ENCODE measurements around the gene GPR150.

Gene GPR150

DNA sequence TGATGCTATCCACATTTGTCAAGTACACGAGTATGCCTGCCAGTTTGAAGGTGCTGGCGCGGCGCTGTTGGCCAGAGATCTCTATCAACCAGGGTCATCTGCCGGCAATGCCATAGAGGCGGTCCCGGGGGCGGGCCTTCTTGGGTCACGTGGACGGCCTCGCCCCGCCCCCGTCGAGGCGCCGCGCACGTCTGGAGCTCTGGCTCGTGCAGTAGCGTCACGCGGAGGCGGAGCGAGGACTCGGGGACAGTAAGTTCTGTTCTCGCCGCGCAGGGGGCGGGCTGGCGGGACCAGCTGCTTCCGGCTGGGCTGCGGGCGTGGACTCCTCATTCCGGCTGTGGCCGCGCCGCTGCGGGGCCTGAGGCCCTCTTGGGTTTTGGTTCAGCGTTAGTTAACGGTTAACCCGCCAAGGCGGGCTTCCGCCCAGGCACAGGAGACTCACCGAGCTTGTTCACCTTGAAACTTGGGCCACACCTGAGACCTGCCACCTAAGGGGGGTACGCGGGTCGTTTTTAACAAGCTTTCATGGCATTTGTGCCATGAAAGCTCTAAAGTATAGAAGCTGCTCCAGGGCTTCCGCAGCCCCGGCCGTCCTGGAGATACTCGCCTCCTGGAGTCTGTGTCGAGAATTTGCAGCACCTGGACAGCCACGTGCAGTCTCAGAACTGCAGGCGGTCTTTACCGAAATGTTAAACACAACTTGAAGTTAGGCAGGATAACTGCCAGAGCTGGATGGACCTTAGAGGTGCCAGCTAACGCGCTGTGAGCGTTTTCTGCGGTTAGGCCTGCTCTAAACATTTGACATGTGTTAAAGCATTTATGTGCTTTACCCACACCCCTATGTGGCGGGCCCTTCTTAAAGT, 26.9 kb downstream of the GPR150 start, which contains the start of gene RFESD:
RFESD (plus strand) TSS at position 209 of the 863 bp plus-strand sequence. CDS start 5,495 bp downstream, outside the sequence.
- peak within 1 kb of the TSS; percentile 76 for H3K27ac Mint-ChIP-seq (ENCODE audit: low read depth)
- peaks cover 7% of the 10 kb centered on the region for H3K4me1 Mint-ChIP-seq
- peak within 1 kb of the TSS; percentile 80 for H3K4me3 Mint-ChIP-seq
- DNase-seq (ENCODE audit: low spot score in 2 of 2) (peak; percentile 85 to 88), ATAC-seq (replicated peaks; ENCODE audit: extremely low read depth, poor library complexity, severe bottlenecking) (peak; percentile 92)
- H3K36me3 Mint-ChIP-seq (ENCODE audit: insufficient read depth), result peaks cover 4% of the 10 kb centered on the region
- H3K9me3 Mint-ChIP-seq, result no peaks in the 10 kb centered on the region
- no peaks in the 10 kb centered on the region for H3K27me3 Mint-ChIP-seq

- ATAC-seq (replicated peaks; ENCODE audit: extremely low read depth, poor library complexity, severe bottlenecking) (no peak), DNase-seq (ENCODE audit: low spot score in 2 of 2) (no peak)
- H3K9me3 Mint-ChIP-seq, result no peaks in the 10 kb centered on the region
- H3K27me3 Mint-ChIP-seq, result no peaks in the 10 kb centered on the region
- H3K4me3 Mint-ChIP-seq, result peak overlapping the region; percentile 9
- H3K27ac Mint-ChIP-seq (ENCODE audit: low read depth), result no peak overlapping the region
- H3K4me1 Mint-ChIP-seq, result peaks cover 7% of the 10 kb centered on the region
- H3K36me3 Mint-ChIP-seq (ENCODE audit: insufficient read depth), result peaks cover 4% of the 10 kb centered on the region
Observed at GRCh38 chr5:95647886-95648860, 28.3 kb downstream of the GPR150 start.

DNA sequence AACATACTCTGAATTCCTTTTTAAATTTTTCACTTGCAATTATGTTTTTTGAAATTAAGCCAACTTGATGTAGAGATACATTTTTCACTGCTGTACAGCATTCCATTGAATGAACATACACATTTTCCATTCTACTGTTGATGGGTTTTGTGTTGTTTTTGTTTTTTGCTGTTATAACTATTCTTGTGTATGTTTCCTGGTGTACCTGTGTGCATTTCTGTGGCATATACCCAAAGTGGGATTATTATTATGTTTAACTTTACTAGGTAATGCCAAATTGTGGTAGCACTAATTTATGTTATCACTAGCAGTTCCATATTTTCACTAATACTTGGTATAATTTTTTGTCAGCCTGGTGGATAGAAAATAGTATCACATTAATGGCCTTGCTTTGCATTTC, 29.4 kb downstream of the GPR150 start:
- Mint-ChIP-seq H3K4me3 (no peak overlapping the region), H3K36me3 (ENCODE audit: insufficient read depth) (peaks cover 4% of the 10 kb centered on the region), H3K27ac (ENCODE audit: low read depth) (no peak overlapping the region), H3K9me3 (no peaks in the 10 kb centered on the region), H3K4me1 (peaks cover 3% of the 10 kb centered on the region), H3K27me3 (no peaks in the 10 kb centered on the region)
- DNase-seq (ENCODE audit: low spot score in 2 of 2) (no peak), ATAC-seq (replicated peaks; ENCODE audit: extremely low read depth, poor library complexity, severe bottlenecking) (no peak)

DNA sequence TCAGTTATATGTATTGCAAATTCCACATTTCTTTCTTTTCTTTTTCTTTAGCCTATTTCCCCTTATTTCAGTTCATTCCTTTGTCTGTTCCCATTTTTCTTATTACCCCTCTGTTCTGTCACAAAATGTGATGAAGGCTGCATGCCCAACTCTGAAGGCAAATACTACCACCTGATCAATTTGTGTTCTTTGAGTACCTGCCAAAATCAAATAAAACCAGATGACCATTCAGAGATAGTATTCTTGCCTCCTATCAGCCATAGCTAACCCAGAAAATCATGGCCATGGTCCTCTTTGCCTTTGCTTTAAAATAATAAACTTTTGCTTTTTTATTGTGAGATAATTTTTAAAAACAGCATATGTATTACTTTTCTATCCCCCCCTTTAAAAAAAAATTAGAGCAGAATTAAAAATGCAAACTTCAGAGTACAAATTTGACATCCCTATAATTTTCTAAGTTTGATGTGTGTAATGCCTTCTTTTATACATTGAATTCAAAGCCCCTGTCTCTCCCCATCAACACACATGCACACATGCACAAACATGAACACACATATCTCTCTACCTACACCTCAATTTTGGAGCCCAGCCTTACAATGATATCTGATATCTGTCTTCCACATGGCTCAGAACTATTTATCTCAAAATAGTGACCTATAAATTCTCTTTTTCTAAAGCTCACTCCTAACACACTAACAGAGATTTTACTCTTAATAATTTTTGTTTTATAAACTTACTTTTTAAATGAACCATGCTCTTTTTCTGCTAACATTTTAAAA, 30.1 kb downstream of the GPR150 start:
- H3K4me3 Mint-ChIP-seq, result no peak overlapping the region
- H3K9me3 Mint-ChIP-seq, result no peaks in the 10 kb centered on the region
- no peaks in the 10 kb centered on the region for H3K27me3 Mint-ChIP-seq
- no peak overlapping the region for H3K27ac Mint-ChIP-seq (ENCODE audit: low read depth)
- H3K4me1 Mint-ChIP-seq, result no peaks in the 10 kb centered on the region
- DNase-seq (ENCODE audit: low spot score in 2 of 2), result no peak
- ATAC-seq (replicated peaks; ENCODE audit: extremely low read depth, poor library complexity, severe bottlenecking), result no peak
- peaks cover 4% of the 10 kb centered on the region for H3K36me3 Mint-ChIP-seq (ENCODE audit: insufficient read depth)

DNA sequence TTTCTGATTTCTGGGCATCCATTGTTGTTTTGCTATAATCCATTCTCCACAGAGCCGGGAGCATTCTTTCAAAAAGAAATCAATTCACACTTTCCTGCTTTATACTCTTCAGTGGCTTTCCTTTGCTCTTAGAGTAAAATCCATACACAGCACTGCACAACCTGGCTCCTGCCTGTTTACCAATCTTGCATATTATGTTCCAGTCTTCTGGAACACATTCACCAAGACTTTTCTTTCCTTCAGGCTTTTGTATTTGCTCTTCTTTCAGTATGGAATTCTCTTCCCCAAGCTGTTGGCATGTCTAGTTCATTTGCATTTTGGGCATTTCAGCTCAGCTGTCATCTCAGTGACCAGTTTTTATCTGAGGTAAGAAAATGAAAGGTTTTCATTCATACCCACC, 33.0 kb downstream of the GPR150 start:
- Mint-ChIP-seq H3K4me1 (no peaks in the 10 kb centered on the region), H3K27me3 (no peaks in the 10 kb centered on the region), H3K9me3 (no peaks in the 10 kb centered on the region), H3K36me3 (ENCODE audit: insufficient read depth) (peaks cover 3% of the 10 kb centered on the region), H3K27ac (ENCODE audit: low read depth) (no peak overlapping the region), H3K4me3 (no peak overlapping the region)
- ATAC-seq (replicated peaks; ENCODE audit: extremely low read depth, poor library complexity, severe bottlenecking) (no peak), DNase-seq (ENCODE audit: low spot score in 2 of 2) (no peak)

GRCh38 chr5:95654196-95654595, 34.3 kb downstream of the GPR150 start:
- Mint-ChIP-seq H3K27me3 (no peaks in the 10 kb centered on the region), H3K4me1 (no peaks in the 10 kb centered on the region), H3K4me3 (no peak overlapping the region), H3K9me3 (no peaks in the 10 kb centered on the region), H3K27ac (ENCODE audit: low read depth) (no peak overlapping the region), H3K36me3 (ENCODE audit: insufficient read depth) (peaks cover 3% of the 10 kb centered on the region)
- ATAC-seq (replicated peaks; ENCODE audit: extremely low read depth, poor library complexity, severe bottlenecking) (no peak), DNase-seq (ENCODE audit: low spot score in 2 of 2) (no peak)

DNA sequence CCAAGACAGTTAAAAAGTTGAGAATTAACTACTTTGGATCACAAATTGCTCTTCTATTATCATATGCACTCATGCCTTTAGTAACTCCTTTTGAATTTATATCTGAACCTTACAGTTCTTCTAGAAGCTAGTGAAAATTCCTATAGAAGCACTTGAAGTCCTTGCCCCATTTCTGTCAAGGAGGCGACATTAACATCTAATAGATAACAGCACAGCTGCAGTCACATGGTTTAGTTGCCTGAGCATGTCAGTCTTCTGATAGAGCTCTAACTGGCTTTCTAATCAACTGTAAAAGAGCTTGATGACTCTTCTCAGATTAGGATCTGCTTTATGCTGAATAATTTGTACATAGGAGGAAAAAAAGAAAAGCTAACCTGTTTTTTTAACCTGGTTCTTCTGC, 35.7 kb downstream of the GPR150 start:
- no peak overlapping the region for H3K4me3 Mint-ChIP-seq
- no peaks in the 10 kb centered on the region for H3K4me1 Mint-ChIP-seq
- no peak for ATAC-seq (replicated peaks; ENCODE audit: extremely low read depth, poor library complexity, severe bottlenecking)
- H3K36me3 Mint-ChIP-seq (ENCODE audit: insufficient read depth), result peaks cover 3% of the 10 kb centered on the region
- DNase-seq (ENCODE audit: low spot score in 2 of 2), result no peak
- H3K9me3 Mint-ChIP-seq, result no peaks in the 10 kb centered on the region
- no peak overlapping the region for H3K27ac Mint-ChIP-seq (ENCODE audit: low read depth)
- no peaks in the 10 kb centered on the region for H3K27me3 Mint-ChIP-seq

DNA sequence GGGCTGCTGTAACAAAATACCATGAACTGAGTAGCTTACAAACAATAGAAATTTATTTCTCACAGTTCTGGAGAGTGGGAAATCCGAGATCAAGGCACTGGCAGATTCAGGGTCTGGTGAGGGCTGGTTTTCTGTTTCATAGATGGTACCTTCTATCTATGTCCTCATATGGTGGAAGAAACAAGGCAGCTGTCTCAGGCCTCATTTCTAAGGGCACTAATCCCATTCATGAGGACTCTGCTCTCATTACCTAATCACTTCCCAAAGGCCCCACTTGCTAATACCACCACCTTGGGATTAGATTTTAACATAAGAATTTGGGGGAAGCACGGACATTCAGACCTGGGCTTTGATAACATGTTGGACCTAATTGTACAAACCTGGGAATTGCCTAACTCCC, 40.2 kb downstream of the GPR150 start:
- H3K36me3 Mint-ChIP-seq (ENCODE audit: insufficient read depth), result peaks cover 2% of the 10 kb centered on the region
- no peaks in the 10 kb centered on the region for H3K27me3 Mint-ChIP-seq
- no peaks in the 10 kb centered on the region for H3K4me1 Mint-ChIP-seq
- DNase-seq (ENCODE audit: low spot score in 2 of 2), result no peak
- H3K4me3 Mint-ChIP-seq, result no peak overlapping the region
- H3K9me3 Mint-ChIP-seq, result no peaks in the 10 kb centered on the region
- ATAC-seq (replicated peaks; ENCODE audit: extremely low read depth, poor library complexity, severe bottlenecking), result no peak
- H3K27ac Mint-ChIP-seq (ENCODE audit: low read depth), result no peak overlapping the region

- no peaks in the 10 kb centered on the region for H3K27me3 Mint-ChIP-seq
- ATAC-seq (replicated peaks; ENCODE audit: extremely low read depth, poor library complexity, severe bottlenecking) (no peak), DNase-seq (ENCODE audit: low spot score in 2 of 2) (no peak)
- no peak overlapping the region for H3K27ac Mint-ChIP-seq (ENCODE audit: low read depth)
- no peaks in the 10 kb centered on the region for H3K4me1 Mint-ChIP-seq
- H3K9me3 Mint-ChIP-seq, result no peaks in the 10 kb centered on the region
- H3K4me3 Mint-ChIP-seq, result no peak overlapping the region
- no peaks in the 10 kb centered on the region for H3K36me3 Mint-ChIP-seq (ENCODE audit: insufficient read depth)
Observed at GRCh38 chr5:95662946-95663345, 43.1 kb downstream of the GPR150 start.

DNA sequence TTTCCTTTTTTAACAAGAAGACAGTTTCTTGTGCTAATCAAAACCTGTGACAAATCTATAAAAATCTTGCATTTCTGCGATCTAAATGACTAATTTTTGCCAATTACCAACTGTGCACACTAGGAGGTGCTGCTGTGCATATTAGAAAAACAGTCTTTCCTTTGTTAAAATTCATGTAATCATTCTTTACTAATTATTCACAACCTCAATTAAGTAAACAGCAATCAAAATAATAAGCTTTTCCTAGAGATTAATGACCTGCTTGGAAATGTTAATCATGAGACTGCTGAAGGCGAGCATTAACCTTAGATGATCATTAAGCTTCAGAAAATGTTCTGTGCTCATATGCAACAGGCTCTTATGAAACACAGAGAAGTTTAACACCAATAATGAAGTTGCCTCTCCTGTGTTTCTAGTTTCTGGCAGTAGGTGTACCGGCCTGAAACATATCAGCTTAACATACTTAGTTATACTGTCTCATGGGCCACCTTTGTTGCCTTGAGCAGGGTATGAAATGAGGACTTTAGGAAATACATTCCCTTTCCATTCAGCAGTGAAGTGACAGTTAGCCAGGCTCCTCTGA, 44.4 kb downstream of the GPR150 start:
- Mint-ChIP-seq H3K27me3 (no peaks in the 10 kb centered on the region), H3K36me3 (ENCODE audit: insufficient read depth) (no peaks in the 10 kb centered on the region), H3K4me3 (no peak overlapping the region), H3K4me1 (no peaks in the 10 kb centered on the region), H3K9me3 (no peaks in the 10 kb centered on the region), H3K27ac (ENCODE audit: low read depth) (no peak overlapping the region)
- DNase-seq (ENCODE audit: low spot score in 2 of 2), result no peak
- no peak for ATAC-seq (replicated peaks; ENCODE audit: extremely low read depth, poor library complexity, severe bottlenecking)

DNA sequence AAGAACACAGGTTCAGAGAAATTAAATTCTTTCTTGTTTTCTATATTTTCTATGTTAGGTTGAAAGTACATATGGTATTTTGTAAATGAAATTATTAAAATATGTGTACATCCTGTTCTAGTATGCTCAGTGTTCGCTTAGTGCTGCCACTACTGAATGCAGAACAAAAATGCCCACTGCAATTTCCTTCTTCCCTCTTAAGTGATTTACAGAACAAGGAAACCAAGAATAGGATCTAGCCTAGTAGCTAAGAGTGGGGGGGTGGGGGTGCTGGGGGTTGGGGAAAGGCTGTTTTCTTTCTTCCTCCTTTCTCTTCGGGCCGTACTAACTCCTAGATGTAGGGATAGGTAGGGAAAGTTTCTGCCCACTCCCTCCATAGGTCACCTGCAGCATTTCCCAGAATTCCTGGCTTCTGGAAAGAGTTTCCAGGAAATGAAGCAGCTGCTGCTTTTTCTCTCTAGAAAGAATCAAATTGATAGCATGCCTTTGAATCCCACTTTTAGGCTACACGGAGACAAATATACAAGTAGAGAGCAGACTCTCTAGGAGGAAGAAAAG, 47.3 kb downstream of the GPR150 start:
- no peak for DNase-seq (ENCODE audit: low spot score in 2 of 2)
- no peak for ATAC-seq (replicated peaks; ENCODE audit: extremely low read depth, poor library complexity, severe bottlenecking)
- no peaks in the 10 kb centered on the region for H3K4me1 Mint-ChIP-seq
- H3K4me3 Mint-ChIP-seq, result no peak overlapping the region
- H3K27me3 Mint-ChIP-seq, result no peaks in the 10 kb centered on the region
- no peaks in the 10 kb centered on the region for H3K9me3 Mint-ChIP-seq
- H3K36me3 Mint-ChIP-seq (ENCODE audit: insufficient read depth), result no peaks in the 10 kb centered on the region
- no peak overlapping the region for H3K27ac Mint-ChIP-seq (ENCODE audit: low read depth)

DNA sequence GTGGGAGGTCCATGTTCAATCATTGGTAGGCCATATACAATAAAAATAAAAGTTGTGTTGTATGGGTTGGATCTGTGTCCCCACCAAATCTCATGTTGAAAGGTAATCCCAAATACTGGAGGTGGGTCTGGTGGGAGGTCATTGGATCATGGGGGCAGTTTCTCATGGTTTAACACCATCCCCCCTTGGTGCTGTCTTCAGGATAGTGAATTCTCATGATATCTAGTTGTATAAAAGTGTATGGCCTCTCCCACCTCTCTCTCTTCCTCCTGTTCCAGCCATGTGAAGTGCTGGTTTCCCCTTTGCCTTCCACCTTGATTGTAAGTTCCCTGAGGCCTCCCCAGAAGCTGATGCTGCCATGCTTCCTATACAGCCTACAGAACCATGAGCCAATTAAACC, 47.8 kb downstream of the GPR150 start:
- Mint-ChIP-seq H3K4me1 (no peaks in the 10 kb centered on the region), H3K4me3 (no peak overlapping the region), H3K9me3 (no peaks in the 10 kb centered on the region), H3K27me3 (no peaks in the 10 kb centered on the region), H3K27ac (ENCODE audit: low read depth) (no peak overlapping the region), H3K36me3 (ENCODE audit: insufficient read depth) (no peaks in the 10 kb centered on the region)
- ATAC-seq (replicated peaks; ENCODE audit: extremely low read depth, poor library complexity, severe bottlenecking), result no peak
- DNase-seq (ENCODE audit: low spot score in 2 of 2), result no peak
